ENCODE results near the gene DUSP14.

DNA sequence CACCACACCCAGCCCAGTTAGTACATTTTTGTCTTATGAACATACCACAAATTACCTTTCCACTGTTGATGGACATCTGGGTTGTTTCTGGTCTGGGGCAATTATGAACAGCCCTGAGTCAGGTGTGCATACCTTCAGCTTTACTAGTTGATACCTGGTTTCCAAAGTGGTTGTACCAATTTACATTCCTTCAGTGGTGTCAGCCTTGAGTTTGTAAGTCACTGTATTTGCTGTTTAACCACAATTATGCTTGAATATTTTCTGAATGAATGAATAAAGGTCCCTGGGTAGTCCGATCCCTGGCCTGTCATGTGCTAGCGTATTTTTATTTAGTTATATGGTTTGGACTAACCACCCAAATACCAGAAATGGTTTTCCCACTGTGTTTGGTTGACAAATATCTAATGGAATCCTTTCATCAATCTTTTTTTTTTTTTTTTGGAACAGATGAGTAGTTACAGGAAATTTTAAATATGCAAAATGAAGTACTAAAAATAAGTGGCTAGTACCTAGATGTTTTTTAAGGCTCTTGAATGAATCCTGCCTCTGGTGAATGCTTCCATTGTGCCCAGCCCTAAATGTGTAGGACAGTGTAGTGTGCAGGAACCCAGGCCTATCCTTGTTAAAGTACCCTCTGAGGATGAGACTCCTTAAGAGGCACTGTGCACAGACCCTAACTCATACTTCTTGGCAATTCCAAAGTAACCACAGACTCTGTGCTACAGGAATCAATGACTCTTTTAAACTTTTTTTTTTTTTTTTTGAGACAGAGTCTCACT, 3.7 kb downstream of the DUSP14 start:
- TF ChIP-seq FIP1L1 (IDR thresholded peaks at IDR 0.05; ENCODE audit: borderline replicate concordance, insufficient read depth, low read depth, low read length) (no peak), SRF (IDR thresholded peaks at IDR 0.05; ENCODE audit: low read depth, low read length) (no peak), POLR2A (IDR thresholded peaks at IDR 0.05; ENCODE audit: insufficient read depth in 1 of 2, low read depth in 2 of 2, low read length in 2 of 2) (no peak), ZNF589 (CRISPR knock-in tag; conservative IDR thresholded peaks at IDR 0.05) (no peak), TCF12 (IDR thresholded peaks at IDR 0.05) (no peak), TCF12 (CRISPR knock-in tag; IDR thresholded peaks at IDR 0.05) (no peak)
- TF ChIP-seq, protein P1, sequence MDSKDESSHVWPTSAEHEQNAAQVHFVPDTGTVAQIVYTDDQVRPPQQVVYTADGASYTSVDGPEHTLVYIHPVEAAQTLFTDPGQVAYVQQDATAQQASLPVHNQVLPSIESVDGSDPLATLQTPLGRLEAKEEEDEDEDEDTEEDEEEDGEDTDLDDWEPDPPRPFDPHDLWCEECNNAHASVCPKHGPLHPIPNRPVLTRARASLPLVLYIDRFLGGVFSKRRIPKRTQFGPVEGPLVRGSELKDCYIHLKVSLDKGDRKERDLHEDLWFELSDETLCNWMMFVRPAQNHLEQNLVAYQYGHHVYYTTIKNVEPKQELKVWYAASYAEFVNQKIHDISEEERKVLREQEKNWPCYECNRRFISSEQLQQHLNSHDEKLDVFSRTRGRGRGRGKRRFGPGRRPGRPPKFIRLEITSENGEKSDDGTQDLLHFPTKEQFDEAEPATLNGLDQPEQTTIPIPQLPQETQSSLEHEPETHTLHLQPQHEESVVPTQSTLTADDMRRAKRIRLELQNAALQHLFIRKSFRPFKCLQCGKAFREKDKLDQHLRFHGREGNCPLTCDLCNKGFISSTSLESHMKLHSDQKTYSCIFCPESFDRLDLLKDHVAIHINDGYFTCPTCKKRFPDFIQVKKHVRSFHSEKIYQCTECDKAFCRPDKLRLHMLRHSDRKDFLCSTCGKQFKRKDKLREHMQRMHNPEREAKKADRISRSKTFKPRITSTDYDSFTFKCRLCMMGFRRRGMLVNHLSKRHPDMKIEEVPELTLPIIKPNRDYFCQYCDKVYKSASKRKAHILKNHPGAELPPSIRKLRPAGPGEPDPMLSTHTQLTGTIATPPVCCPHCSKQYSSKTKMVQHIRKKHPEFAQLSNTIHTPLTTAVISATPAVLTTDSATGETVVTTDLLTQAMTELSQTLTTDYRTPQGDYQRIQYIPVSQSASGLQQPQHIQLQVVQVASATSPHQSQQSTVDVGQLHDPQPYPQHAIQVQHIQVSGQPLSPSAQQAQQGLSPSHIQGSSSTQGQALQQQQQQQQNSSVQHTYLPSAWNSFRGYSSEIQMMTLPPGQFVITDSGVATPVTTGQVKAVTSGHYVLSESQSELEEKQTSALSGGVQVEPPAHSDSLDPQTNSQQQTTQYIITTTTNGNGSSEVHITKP (CRISPR knock-in tag; IDR thresholded peaks at IDR 0.05; ENCODE audit: low read depth): no peak
- TF ChIP-seq, protein P2, sequence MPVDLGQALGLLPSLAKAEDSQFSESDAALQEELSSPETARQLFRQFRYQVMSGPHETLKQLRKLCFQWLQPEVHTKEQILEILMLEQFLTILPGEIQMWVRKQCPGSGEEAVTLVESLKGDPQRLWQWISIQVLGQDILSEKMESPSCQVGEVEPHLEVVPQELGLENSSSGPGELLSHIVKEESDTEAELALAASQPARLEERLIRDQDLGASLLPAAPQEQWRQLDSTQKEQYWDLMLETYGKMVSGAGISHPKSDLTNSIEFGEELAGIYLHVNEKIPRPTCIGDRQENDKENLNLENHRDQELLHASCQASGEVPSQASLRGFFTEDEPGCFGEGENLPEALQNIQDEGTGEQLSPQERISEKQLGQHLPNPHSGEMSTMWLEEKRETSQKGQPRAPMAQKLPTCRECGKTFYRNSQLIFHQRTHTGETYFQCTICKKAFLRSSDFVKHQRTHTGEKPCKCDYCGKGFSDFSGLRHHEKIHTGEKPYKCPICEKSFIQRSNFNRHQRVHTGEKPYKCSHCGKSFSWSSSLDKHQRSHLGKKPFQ (CRISPR knock-in tag; IDR thresholded peaks at IDR 0.05; ENCODE audit: insufficient replicate concordance): no peak

Data from HepG2 (cell line).